Measurements from ENCODE around the gene RNU6-1.

Gene RNU6-1

DNA sequence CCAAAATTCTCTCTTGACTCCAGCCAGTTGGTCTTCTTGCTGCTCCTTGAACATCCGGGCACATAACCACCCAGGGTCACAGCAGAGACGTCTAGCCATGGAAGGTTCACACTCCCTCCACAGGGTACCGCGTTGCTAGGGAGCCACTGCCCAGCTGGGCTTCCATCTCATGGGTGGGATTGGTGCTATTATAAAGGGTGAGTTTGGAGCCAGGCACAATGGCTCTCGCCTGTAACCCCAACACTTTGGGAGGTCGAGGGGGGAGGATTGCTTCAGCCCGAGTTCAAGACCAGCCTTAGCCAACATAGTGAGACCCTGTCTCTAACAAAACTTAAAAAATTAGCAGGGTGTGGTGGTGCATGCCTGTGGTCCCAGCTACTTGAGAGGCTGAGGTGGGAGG, 32.0 kb downstream of the RNU6-1 start:
- H3K27ac ChIP-seq (replicated peaks), result no peak overlapping the region
- no peak overlapping the region for H3K4me3 ChIP-seq (replicated peaks; ENCODE audit: insufficient read depth, low read length)
- no peaks in the 10 kb centered on the region for H3K27me3 ChIP-seq (ENCODE audit: insufficient read depth, poor library complexity, severe bottlenecking)
- DNase-seq (ENCODE audit: low read depth in 1 of 2, low spot score in 1 of 2), result no peak
- TF ChIP-seq, protein P1, sequence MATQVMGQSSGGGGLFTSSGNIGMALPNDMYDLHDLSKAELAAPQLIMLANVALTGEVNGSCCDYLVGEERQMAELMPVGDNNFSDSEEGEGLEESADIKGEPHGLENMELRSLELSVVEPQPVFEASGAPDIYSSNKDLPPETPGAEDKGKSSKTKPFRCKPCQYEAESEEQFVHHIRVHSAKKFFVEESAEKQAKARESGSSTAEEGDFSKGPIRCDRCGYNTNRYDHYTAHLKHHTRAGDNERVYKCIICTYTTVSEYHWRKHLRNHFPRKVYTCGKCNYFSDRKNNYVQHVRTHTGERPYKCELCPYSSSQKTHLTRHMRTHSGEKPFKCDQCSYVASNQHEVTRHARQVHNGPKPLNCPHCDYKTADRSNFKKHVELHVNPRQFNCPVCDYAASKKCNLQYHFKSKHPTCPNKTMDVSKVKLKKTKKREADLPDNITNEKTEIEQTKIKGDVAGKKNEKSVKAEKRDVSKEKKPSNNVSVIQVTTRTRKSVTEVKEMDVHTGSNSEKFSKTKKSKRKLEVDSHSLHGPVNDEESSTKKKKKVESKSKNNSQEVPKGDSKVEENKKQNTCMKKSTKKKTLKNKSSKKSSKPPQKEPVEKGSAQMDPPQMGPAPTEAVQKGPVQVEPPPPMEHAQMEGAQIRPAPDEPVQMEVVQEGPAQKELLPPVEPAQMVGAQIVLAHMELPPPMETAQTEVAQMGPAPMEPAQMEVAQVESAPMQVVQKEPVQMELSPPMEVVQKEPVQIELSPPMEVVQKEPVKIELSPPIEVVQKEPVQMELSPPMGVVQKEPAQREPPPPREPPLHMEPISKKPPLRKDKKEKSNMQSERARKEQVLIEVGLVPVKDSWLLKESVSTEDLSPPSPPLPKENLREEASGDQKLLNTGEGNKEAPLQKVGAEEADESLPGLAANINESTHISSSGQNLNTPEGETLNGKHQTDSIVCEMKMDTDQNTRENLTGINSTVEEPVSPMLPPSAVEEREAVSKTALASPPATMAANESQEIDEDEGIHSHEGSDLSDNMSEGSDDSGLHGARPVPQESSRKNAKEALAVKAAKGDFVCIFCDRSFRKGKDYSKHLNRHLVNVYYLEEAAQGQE (IDR thresholded peaks at IDR 0.05; ENCODE audit: insufficient replicate concordance, low read depth), result no peak
- TF ChIP-seq POLR2AphosphoS5 (IDR thresholded peaks at IDR 0.05; ENCODE audit: low read depth) (no peak), GABPA (IDR thresholded peaks at IDR 0.05; ENCODE audit: low read depth) (no peak), SPI1 (IDR thresholded peaks at IDR 0.05; ENCODE audit: borderline replicate concordance, low read depth) (no peak)
- TF ChIP-seq, protein P2, sequence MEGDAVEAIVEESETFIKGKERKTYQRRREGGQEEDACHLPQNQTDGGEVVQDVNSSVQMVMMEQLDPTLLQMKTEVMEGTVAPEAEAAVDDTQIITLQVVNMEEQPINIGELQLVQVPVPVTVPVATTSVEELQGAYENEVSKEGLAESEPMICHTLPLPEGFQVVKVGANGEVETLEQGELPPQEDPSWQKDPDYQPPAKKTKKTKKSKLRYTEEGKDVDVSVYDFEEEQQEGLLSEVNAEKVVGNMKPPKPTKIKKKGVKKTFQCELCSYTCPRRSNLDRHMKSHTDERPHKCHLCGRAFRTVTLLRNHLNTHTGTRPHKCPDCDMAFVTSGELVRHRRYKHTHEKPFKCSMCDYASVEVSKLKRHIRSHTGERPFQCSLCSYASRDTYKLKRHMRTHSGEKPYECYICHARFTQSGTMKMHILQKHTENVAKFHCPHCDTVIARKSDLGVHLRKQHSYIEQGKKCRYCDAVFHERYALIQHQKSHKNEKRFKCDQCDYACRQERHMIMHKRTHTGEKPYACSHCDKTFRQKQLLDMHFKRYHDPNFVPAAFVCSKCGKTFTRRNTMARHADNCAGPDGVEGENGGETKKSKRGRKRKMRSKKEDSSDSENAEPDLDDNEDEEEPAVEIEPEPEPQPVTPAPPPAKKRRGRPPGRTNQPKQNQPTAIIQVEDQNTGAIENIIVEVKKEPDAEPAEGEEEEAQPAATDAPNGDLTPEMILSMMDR (IDR thresholded peaks at IDR 0.05; ENCODE audit: insufficient read depth, low read length), result no peak

DNA sequence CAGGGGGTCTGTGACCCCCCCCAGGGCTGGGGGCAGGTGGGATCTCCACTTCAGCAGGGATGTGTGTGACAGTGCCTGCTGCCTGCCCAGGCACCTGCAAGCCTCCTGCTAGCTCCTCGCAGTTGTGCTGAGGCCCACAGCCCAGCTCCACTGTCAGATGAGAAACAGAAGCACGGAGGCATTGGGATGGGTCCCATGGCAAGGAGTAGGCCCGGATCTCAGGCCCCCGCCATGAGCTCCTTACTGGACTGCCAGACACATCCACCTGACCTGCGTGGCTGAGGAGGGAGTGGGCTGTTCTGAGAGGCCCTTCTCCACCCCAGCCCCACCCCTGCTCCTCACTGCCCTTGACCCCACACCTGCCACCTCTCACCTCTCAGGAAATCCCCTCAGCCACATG, 32.7 kb downstream of the RNU6-1 start:
- TF ChIP-seq, protein P2 (IDR thresholded peaks at IDR 0.05; ENCODE audit: insufficient read depth, low read length), result no peak
- TF ChIP-seq, protein P1 (IDR thresholded peaks at IDR 0.05; ENCODE audit: insufficient replicate concordance, low read depth), result no peak
- TF ChIP-seq GABPA (IDR thresholded peaks at IDR 0.05; ENCODE audit: low read depth), result no peak
- TF ChIP-seq POLR2AphosphoS5 (IDR thresholded peaks at IDR 0.05; ENCODE audit: low read depth), result no peak
- TF ChIP-seq SPI1 (IDR thresholded peaks at IDR 0.05; ENCODE audit: borderline replicate concordance, low read depth), result no peak
- no peak overlapping the region for H3K27ac ChIP-seq (replicated peaks)
- H3K27me3 ChIP-seq (ENCODE audit: insufficient read depth, poor library complexity, severe bottlenecking), result no peaks in the 10 kb centered on the region
- no peak overlapping the region for H3K4me3 ChIP-seq (replicated peaks; ENCODE audit: insufficient read depth, low read length)
- DNase-seq (ENCODE audit: low read depth in 1 of 2, low spot score in 1 of 2), result no peak

DNA sequence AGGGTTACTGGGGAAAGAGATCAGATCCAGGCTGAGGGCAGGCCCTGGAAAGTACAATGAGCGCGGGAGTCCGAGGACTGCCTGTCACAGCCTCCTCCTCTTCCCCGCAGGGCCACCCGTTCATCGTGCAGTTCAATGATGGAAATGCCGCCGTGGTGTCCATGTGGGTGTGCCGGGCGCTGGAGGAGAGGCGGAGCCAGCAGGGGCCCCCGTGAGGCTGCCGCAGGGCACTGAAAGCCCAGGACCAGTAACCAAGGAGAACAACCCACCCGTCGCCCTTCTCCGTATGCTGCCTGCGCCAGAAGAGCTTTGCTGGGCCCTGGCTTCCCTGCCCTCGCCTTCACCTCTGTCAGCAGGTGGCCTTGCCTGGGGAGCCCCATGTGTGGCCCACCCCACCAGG, 33.3 kb downstream of the RNU6-1 start:
- H3K27me3 ChIP-seq (ENCODE audit: insufficient read depth, poor library complexity, severe bottlenecking), result no peaks in the 10 kb centered on the region
- TF ChIP-seq, protein P1 (IDR thresholded peaks at IDR 0.05; ENCODE audit: insufficient replicate concordance, low read depth), result no peak
- TF ChIP-seq POLR2AphosphoS5 (IDR thresholded peaks at IDR 0.05; ENCODE audit: low read depth) (no peak), SPI1 (IDR thresholded peaks at IDR 0.05; ENCODE audit: borderline replicate concordance, low read depth) (no peak), GABPA (IDR thresholded peaks at IDR 0.05; ENCODE audit: low read depth) (no peak)
- TF ChIP-seq, protein P2 (IDR thresholded peaks at IDR 0.05; ENCODE audit: insufficient read depth, low read length), result no peak
- H3K27ac ChIP-seq (replicated peaks), result no peak overlapping the region
- DNase-seq (ENCODE audit: low read depth in 1 of 2, low spot score in 1 of 2), result no peak
- no peak overlapping the region for H3K4me3 ChIP-seq (replicated peaks; ENCODE audit: insufficient read depth, low read length)
